HepG2 (cell line): ENCODE results near the gene FAM98A. TPM values are rescaled to one million over a fixed set of nuclear protein-coding genes. Genes with fewer than 3 reads are reported as not detected.
A peak's percentile ranks its signal among the peaks of the same experiment; 100 is the strongest.

Experiments
- AKNA ChIP-seq: sonication (generic); formaldehyde crosslinking; IDR thresholded peaks from 2 replicates; pipeline ENCODE4 v1.4.0; 2020; ENCODE audit warnings: missing genetic modification reagents, borderline replicate concordance
- HMGXB3 ChIP-seq: sonication (generic); formaldehyde crosslinking; IDR thresholded peaks from 2 replicates; pipeline ENCODE4 v1.4.0; 2020; ENCODE audit warnings: missing genetic modification reagents, borderline replicate concordance
- IKZF1 ChIP-seq: fragments of 450-650 bp; IDR thresholded peaks from 2 replicates; pipeline ENCODE4 v1.7.1; 2016
- PCBP2 ChIP-seq: fragments of 200-400 bp; formaldehyde crosslinking; optimal IDR thresholded peaks from 2 replicates; pipeline ENCODE3; 2018; ENCODE audit warnings: low read length, low read depth; ENCODE audit not compliant: poor library complexity, severe bottlenecking
- POGK ChIP-seq: sonication (generic); formaldehyde crosslinking; conservative IDR thresholded peaks from 2 replicates; pipeline ENCODE4 v1.8.0; 2022; ENCODE audit warnings: mild to moderate bottlenecking, moderate library complexity, missing genetic modification reagents
- PRDM10 ChIP-seq: sonication (generic); formaldehyde crosslinking; IDR thresholded peaks from 2 replicates; pipeline ENCODE4 v1.4.0; 2020; ENCODE audit warnings: low read depth, missing genetic modification reagents
- ZFY ChIP-seq: sonication (generic); formaldehyde crosslinking; IDR thresholded peaks from 2 replicates; pipeline ENCODE4 v1.4.0; 2020; ENCODE audit warnings: missing genetic modification reagents
- ZNF329 ChIP-seq: sonication (generic); formaldehyde crosslinking; IDR thresholded peaks from 2 replicates; pipeline ENCODE4 v1.9.0; 2021; ENCODE audit warnings: low read depth, mild to moderate bottlenecking, missing genetic modification reagents
- ZNF607 ChIP-seq: sonication (generic); formaldehyde crosslinking; IDR thresholded peaks from 2 replicates; pipeline ENCODE4 v1.5.1; 2020; ENCODE audit warnings: missing genetic modification reagents, mild to moderate bottlenecking, borderline replicate concordance
- ZNF619 ChIP-seq: sonication (generic); formaldehyde crosslinking; IDR thresholded peaks from 2 replicates; pipeline ENCODE4 v1.4.0; 2020; ENCODE audit warnings: mild to moderate bottlenecking, missing genetic modification reagents
- ZNF629 ChIP-seq: sonication (generic); formaldehyde crosslinking; conservative IDR thresholded peaks from 2 replicates; pipeline ENCODE4 v1.5.0; 2020; ENCODE audit warnings: missing genetic modification reagents
- polyA plus RNA-seq, 8 experiments: library from polyadenylated mRNA; depleted of rRNA in 3 of 8; stranded (reverse) in 7 of 8; unstranded in 1 of 8; fragments of >200 nt; fragmentation: Illumina TruSeq in 4 of 8; extraction: Trizol in 4 of 8; gene quantifications; 2 replicates each; pipeline versions ENCODE4 v1.2.1 to v1.2.3, GENCODE V29; 2011 to 2016; ENCODE audit warnings: low read depth in 4 of 8, missing spikeins in 1 of 8, mixed read lengths in 1 of 8; ENCODE audit not compliant: insufficient read depth in 1 of 8
- total RNA-seq, 5 experiments: library from RNA; depleted of rRNA; stranded (reverse); fragments of >200 nt; fragmentation: Illumina TruSeq; extraction: Trizol; gene quantifications; 2 replicates each; pipeline ENCODE4 v1.2.3, GENCODE V29; 2016; ENCODE audit warnings: low read depth in 1 of 5

FAM98A gene
- total and polyA plus RNA-seq, 2 of the 13 experiments (the other 11 are each of a cell fraction or from before 2014, with no cell fraction given), result 44.0 to 61.4 TPM

- peak; percentile 56; the same call in 1 of the 2 replicates for TF ChIP-seq ZNF619 (CRISPR knock-in tag)
- no peak for TF ChIP-seq IKZF1
- TF ChIP-seq POGK (CRISPR knock-in tag), result 0 out of 2 replicates have a peak, but pooled peaks have one; percentile 34
- TF ChIP-seq ZNF629 (CRISPR knock-in tag), result peak; percentile 19; the same call in 1 of the 2 replicates
- TF ChIP-seq AKNA (CRISPR knock-in tag), result 0 out of 2 replicates have a peak, but pooled peaks have one; percentile 47
- TF ChIP-seq HMGXB3 (CRISPR knock-in tag), result 0 out of 2 replicates have a peak, but pooled peaks have one; percentile 14
- TF ChIP-seq ZFY (CRISPR knock-in tag), result peak; percentile 87
- TF ChIP-seq PCBP2, result no peak
- peak; percentile 62; the same call in 1 of the 2 replicates for TF ChIP-seq ZNF329
- TF ChIP-seq PRDM10, result peak; percentile 96
- TF ChIP-seq ZNF607, result peak; percentile 79
Measured at GRCh38 chr2:33599175-33599942, at the start of gene FAM98A (continued).
